ENCODE data around the gene FGD3. TPM values are rescaled to one million over a fixed set of nuclear protein-coding genes. Genes with fewer than 3 reads are reported as not detected.

Gene FGD3
- total RNA-seq, 4 donors from 2014 or later, result 0.29 to 4.9 (median 2.9) TPM

GRCh38 chr9:93052791-93053540 lies 105.6 kb downstream of the FGD3 start:
- H3K4me1 ChIP-seq, result no peaks in the 10 kb centered on the region
- intact Hi-C loops (cut with DNase I; ENCODE audit: low total_unique reads), result no loop called here
- H3K27ac ChIP-seq, result peak overlapping the region; percentile 74 to 77
- no peaks in the 10 kb centered on the region for H3K27me3 ChIP-seq
- H3K4me3 ChIP-seq, result no peak overlapping the region
- no peaks in the 10 kb centered on the region for H3K36me3 ChIP-seq
- TF ChIP-seq, protein P1, sequence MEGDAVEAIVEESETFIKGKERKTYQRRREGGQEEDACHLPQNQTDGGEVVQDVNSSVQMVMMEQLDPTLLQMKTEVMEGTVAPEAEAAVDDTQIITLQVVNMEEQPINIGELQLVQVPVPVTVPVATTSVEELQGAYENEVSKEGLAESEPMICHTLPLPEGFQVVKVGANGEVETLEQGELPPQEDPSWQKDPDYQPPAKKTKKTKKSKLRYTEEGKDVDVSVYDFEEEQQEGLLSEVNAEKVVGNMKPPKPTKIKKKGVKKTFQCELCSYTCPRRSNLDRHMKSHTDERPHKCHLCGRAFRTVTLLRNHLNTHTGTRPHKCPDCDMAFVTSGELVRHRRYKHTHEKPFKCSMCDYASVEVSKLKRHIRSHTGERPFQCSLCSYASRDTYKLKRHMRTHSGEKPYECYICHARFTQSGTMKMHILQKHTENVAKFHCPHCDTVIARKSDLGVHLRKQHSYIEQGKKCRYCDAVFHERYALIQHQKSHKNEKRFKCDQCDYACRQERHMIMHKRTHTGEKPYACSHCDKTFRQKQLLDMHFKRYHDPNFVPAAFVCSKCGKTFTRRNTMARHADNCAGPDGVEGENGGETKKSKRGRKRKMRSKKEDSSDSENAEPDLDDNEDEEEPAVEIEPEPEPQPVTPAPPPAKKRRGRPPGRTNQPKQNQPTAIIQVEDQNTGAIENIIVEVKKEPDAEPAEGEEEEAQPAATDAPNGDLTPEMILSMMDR (IDR thresholded peaks at IDR 0.05), result no peak
- TF ChIP-seq POLR2A (IDR thresholded peaks at IDR 0.05), result no peak
- no peak for DNase-seq
- H3K9me3 ChIP-seq, result no peaks in the 10 kb centered on the region

DNA sequence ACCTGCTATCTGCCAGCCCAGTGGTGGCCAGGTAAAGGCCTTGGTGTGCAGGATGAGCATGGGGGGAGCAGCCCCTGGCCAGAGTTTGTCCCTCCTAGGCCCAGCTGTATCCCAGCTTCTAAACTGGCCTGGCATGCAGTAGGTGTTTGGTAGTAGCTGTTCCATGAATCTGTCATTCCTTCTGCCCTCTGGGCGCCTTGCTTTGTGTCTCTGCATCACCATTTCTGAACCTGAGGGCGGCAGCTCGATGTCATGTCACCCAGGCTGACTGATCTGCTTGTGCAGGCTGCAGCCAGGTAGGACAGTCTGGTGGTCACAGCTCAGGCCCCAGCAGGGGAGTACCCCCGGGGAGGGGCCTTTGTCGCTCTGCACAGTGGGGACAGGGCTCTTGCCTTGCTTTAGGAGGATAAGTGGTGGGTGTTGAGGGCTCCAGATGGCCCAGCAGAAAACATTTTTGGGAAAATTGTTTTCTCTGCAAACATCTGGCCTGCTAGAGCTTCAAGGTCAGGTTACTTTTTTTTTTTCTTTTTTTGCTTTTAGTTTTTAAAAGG lies 106.5 kb downstream of the FGD3 start:
- Histone ChIP-seq H3K27me3 (no peaks in the 10 kb centered on the region), H3K4me1 (no peaks in the 10 kb centered on the region), H3K9me3 (no peaks in the 10 kb centered on the region), H3K4me3 (no peak overlapping the region), H3K27ac (no peak overlapping the region), H3K36me3 (no peaks in the 10 kb centered on the region)
- TF ChIP-seq, protein P1 (IDR thresholded peaks at IDR 0.05), result no peak
- TF ChIP-seq POLR2A (IDR thresholded peaks at IDR 0.05), result no peak
- DNase-seq, result no peak
- intact Hi-C loops (cut with DNase I; ENCODE audit: low total_unique reads), result no loop called here

- TF ChIP-seq, protein P1 (IDR thresholded peaks at IDR 0.05), result no peak
- no peak for TF ChIP-seq POLR2A (IDR thresholded peaks at IDR 0.05)
- Histone ChIP-seq H3K27ac (no peak overlapping the region), H3K4me1 (peaks cover 0 to 4% of the 10 kb centered on the region in 2 donors), H3K9me3 (no peaks in the 10 kb centered on the region), H3K27me3 (no peaks in the 10 kb centered on the region), H3K4me3 (no peak overlapping the region), H3K36me3 (no peaks in the 10 kb centered on the region)
- intact Hi-C loops (cut with DNase I; ENCODE audit: low total_unique reads), result no loop called here
- DNase-seq, result no peak
Observed at GRCh38 chr9:93054758-93055704, 107.7 kb downstream of the FGD3 start.

GRCh38 chr9:93057042-93057702 lies 109.8 kb downstream of the FGD3 start:
- no peaks in the 10 kb centered on the region for H3K27me3 ChIP-seq
- no peaks in the 10 kb centered on the region for H3K36me3 ChIP-seq
- no peaks in the 10 kb centered on the region for H3K9me3 ChIP-seq
- TF ChIP-seq POLR2A (IDR thresholded peaks at IDR 0.05), result no peak
- TF ChIP-seq, protein P1 (IDR thresholded peaks at IDR 0.05), result peak in 1 of 4 experiments; percentile 7
- intact Hi-C loops (cut with DNase I; ENCODE audit: low total_unique reads), result no loop called here
- H3K4me3 ChIP-seq, result no peak overlapping the region
- H3K27ac ChIP-seq, result peak overlapping the region; percentile 22 to 95
- peaks cover 3 to 21% of the 10 kb centered on the region in 2 donors for H3K4me1 ChIP-seq
- DNase-seq, result peak in 1 of 2 donors; percentile 39
